ENCODE measurements around the gene C16orf54.
"Not testable (repeated sequence)": the region's sequence is repeated elsewhere in the genome, so short reads cannot be mapped to it uniquely, and the experiment has no call there.

C16orf54 gene, protein sequence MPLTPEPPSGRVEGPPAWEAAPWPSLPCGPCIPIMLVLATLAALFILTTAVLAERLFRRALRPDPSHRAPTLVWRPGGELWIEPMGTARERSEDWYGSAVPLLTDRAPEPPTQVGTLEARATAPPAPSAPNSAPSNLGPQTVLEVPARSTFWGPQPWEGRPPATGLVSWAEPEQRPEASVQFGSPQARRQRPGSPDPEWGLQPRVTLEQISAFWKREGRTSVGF

GRCh38 chr16:29745853-29746345 is at the start of gene C16orf54:
Gene C16orf54, minus strand, starts transcription at chr16:29745990. Its CDS starts 1,039 bp downstream, at chr16:29744951.
- peak in 1 of 2 donors; percentile 82 for DNase-seq (ENCODE audit: low read depth in 2 of 2)

GRCh38 chr16:29794231-29794710 is 48.5 kb upstream of the C16orf54 start:
- DNase-seq (ENCODE audit: low read depth in 2 of 2) = no peak

- DNase-seq (ENCODE audit: low read depth in 2 of 2) = not testable (repeated sequence)
Observed at GRCh38 chr16:29793153-29793552, 47.4 kb upstream of the C16orf54 start.

DNA sequence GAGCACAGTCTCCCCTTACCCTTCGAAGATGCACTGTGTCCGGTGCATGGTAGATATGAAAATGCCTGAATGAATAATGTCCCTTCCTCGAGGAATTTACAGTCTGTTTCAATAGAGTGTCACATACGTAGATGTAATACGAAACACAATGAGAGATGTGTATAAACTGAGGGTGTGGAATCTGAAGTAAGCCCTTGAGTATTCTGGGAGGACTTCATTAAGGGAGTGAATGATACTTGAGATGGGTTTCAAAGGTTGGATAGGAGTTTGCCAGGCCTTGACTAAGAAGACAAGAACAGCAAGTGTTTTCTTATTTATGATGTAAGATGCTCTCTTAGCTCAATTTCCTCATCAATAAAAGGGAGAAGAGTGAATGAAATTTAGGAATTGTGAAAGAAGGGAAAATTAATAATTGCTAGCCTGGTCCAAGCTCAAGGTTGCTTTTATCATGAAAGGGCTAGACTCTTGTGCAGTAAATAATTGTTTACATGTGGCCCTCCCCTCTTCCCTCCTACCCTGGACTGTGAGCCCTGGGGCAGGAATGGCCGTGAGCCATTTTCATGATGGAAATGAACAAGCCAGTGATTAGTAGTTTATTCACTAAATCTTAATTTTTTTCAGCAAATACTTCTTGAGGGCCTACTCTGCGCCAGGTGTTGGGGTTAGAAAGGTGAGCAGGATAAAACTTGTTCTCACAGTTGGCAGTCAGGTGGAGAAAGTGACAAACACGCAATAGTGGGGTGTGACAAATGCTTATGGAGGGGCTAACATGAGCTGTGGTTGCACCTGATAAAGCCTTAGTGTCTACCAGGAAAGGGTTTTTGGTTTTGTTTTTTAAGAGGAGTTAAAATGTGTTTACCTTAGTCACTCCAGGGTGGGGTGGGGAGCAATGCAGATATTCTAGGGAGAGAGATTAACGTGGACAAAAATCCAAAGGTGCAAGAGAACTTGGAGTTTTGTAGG is 46.3 kb upstream of the C16orf54 start:
- DNase-seq (ENCODE audit: low read depth in 2 of 2) = no peak

DNA sequence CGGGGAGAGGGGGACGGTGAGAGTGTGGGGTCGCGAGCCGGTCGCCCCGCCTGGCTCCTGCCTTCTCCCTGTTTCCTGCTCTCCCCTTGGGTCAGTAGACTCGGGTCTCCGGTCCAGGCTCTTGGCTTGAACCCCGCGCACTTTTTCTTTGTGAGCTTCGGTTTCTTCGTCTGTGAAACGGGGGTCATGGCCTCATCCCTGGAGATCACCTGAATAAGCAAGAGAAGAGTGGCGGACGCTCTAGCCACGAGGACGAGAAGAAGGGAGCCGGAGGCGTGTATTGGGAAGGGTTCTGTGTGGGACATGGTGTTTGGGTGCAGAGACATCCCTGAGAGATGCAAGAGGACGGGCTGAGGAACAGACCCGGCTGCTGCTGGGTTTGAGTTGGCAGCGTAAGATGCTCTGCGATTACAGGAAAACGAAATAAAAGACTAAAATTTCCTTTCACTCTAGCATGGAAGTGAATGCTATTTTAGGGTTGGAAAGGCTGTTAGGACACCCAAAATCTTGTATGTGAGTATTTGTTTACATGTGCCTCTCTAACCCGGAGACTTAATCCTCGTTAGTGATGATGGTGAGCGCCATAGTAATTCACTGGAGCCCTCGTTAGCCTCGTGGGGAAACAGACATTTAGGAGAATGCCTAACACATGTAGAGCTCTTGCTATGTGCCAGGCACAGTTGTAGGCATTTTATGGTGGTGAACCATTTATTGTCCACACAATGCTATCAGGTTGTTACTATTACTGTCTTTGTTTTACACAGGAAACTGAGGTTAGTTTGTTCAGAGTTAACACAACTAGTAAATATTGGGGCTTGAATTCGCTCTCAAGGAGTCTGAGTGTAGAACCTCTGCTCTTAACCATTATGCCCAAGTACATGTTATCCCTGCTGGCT is 45.4 kb upstream of the C16orf54 start:
- no peak for DNase-seq (ENCODE audit: low read depth in 2 of 2)

GRCh38 chr16:29790183-29790948 is 44.6 kb upstream of the C16orf54 start, which contains the start of gene KIF22:
Gene KIF22, plus strand, starts transcription at chr16:29790751. Its CDS starts 9 bp downstream, at chr16:29790760.
- DNase-seq (ENCODE audit: low read depth in 2 of 2) = peak; percentile 99

DNA sequence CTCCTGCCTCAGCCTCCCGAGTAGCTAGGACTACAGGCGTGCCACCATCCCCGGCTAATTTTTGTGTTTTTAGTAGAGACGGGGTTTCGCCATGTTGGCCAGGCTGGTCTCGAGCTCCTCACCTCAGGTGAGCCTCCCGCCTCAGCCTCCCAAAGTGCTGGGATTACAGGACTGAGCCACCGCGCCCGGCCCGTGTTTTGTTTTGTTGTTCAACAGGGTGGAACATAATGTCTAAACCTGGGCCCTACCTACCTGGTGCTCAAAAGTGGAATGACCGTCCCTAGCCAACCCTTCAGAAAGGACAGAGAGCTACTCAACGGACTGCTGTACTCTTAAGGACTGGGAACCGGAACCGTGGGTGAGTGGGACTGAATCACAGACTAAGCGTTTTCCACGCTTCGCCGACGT is 44.0 kb upstream of the C16orf54 start:
- DNase-seq (ENCODE audit: low read depth in 2 of 2) = no peak

DNA sequence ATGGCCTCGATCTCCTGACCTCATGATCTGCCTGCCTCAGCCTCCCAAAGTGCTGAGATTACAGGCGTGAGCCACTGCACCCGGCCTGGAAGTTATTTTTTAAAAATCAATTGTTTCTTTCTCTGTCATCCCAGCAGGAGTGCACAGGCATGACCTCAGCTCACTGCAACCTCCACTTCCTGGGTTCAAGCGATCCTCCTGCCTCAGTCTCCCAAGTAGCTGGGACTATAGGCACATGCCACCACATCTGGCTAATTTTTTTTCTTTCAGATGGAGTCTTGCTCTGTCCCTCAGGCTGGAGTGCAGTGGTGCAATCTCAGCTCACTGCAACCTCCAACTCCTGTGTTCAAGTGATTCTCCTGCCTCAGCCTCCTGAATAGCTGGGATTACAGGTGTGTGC is 41.4 kb upstream of the C16orf54 start:
- not testable (repeated sequence) for DNase-seq (ENCODE audit: low read depth in 2 of 2)

DNA sequence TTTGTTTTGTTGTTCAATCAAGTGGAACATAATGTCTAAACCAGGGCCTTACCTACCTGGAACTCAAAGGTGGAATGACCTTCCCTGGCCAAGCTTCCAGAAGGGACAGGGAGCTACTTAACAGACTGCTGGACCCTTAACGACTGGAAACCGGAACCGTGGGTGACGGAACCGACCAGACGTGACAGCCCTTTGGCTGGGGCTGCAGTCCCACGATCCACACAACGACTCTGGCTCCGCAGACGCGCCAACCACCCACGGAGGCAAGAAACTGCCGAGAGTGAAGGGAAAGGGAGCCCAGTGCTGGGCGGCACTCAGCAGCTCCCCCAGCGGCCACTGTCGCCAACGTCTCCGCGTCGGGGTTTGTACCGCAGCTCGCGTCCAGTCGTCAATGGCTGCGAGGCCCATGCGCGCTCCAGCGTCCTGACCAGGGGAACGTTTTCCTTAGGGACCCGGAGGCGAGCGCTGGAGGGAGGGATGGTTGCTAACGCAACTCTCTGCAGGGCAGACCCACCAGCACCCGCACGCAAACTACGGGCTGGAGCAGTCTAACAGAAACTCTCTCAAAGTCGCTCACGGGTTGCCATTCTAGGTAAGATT is 39.2 kb upstream of the C16orf54 start:
- peak in 1 of 2 donors; percentile 50 for DNase-seq (ENCODE audit: low read depth in 2 of 2)

DNA sequence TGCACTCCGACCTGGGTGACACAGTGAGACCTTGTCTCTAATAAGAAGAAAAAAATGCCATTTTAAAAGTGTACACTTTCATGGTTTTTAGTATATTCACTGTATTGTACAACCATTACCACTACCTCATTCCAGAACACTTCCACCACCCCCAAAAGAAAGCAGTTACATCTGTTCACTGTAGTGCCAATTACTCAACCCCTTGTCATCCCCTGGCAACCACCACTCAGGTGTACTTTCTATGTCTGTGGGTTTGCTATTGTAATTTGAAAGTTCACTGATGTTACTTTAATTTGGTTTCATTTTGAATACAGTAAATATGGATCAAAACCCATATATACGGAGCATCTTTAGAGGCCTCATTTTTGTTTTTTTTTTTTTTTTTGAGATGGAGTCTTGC is 38.4 kb upstream of the C16orf54 start:
- no peak for DNase-seq (ENCODE audit: low read depth in 2 of 2)

GRCh38 chr16:29783094-29783953 is 37.5 kb upstream of the C16orf54 start:
- not testable (repeated sequence) for DNase-seq (ENCODE audit: low read depth in 2 of 2)

DNA sequence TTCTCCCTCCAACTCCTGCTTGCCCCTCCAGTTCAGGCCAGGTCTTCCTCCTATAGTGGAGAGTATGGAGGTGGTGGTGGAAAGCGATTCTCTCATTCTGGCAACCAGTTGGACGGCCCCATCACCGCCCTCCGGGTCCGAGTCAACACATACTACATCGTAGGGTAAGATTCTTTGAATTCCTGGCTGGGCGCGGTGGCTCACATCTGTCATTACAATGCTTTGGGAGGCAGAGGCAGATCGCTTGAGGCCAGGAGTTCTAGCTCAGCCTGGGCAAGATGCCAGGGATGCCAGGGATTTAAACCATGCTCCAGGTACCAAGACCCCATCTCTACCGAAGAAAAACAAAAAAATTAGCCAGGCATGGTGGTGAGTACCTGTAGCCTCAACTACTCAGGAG is 33.7 kb upstream of the C16orf54 start:
- no peak for DNase-seq (ENCODE audit: low read depth in 2 of 2)

DNA sequence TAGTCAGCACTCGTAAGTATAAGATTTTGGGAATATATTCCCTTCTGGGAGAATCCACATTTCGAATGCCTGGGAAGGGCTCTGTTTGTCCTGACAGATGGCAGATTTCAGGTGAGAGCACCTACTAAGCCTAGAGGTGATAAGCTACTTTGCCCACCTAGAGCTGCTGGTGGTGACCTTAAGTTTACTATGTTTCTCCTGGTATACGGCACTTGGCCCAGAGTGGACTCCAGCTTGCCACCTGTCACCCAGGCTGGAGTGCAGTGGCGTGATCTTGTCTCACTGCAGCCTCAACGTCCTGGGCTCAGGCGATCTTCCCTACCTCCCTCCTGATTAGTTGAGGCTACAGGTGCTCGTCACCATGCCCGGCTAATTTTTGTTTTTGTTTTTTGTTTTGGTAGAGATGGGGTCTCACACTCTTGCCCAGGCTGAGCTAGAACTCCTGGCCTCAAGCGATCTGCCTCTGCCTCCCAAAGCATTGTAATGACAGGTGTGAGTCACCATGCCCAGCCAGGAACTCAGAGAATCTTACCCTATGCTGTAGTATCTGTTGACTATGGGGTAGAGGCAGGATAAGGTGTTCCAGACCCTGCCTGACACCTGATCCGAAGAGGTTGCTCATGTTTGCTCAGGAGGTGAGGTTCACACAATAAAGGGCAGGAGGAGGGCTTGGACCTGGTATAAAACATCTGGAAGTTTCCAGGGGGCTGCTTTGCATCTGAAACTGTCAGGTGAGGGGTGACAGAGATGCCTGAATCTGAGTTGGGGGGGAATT is 32.0 kb upstream of the C16orf54 start, which contains the start of gene ZG16:
ZG16 (plus strand) TSS at position 681 of the 775 bp plus-strand sequence. CDS start 1,011 bp downstream, outside the sequence.
- DNase-seq (ENCODE audit: low read depth in 2 of 2) = no peak

GRCh38 chr16:29775742-29776408 is 30.1 kb upstream of the C16orf54 start:
- DNase-seq (ENCODE audit: low read depth in 2 of 2) = no peak

GRCh38 chr16:29774730-29775129 is 28.9 kb upstream of the C16orf54 start:
- DNase-seq (ENCODE audit: low read depth in 2 of 2) = no peak

DNA sequence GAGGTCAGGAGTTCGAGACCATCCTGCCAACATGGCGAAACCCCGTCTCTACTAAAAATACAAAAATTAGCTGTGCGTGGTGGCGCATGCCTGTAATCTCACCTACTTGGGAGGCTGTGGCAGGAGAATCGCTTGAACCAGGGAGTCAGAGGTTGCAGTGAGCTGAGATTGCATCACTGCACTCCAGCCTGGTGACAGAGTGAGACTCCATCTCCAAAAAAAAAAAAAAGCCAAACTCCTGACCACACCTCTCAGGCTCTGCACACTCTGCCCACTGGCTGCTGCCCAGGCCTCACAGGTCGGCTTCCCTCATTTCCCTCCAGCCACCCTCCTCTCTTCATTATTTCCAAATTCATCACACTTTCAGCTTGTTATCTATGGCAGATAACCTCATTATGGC is 26.5 kb upstream of the C16orf54 start:
- not testable (repeated sequence) for DNase-seq (ENCODE audit: low read depth in 2 of 2)

- no peak for DNase-seq (ENCODE audit: low read depth in 2 of 2)
Observed at GRCh38 chr16:29770250-29770929, 24.6 kb upstream of the C16orf54 start.
